OCI-LY3 (cell line): ENCODE measurements around the gene BAIAP2.

ENCODE experiments used
- H2AFZ ChIP-seq: fragments of 200-600, 300-600 bp; shearing (Covaris generic); 2 replicates; pipeline ENCODE4 v1.6.0; 2014; ENCODE audit warnings: antibody characterized with exemption, low read depth, low read length
- H3K27ac ChIP-seq: fragments of 200-600, 300-600 bp; sonication (generic); 2 replicates; pipeline ENCODE4 v1.5.1; 2014; ENCODE audit warnings: mild to moderate bottlenecking, low read length, moderate library complexity, mixed read lengths
- H3K27me3 ChIP-seq: fragments of 200-600, 300-600 bp; sonication (generic); 2 replicates; pipeline ENCODE4 v1.6.1; 2014; ENCODE audit warnings: low read depth, low read length, mixed read lengths
- H3K36me3 ChIP-seq: fragments of 200-600, 300-600 bp; sonication (generic); replicated peaks from 2 replicates; pipeline ENCODE3; 2014; ENCODE audit warnings: low read depth, low read length, mixed read lengths
- H3K4me1 ChIP-seq: fragments of 300-600, 200-600 bp; sonication (generic); 2 replicates; pipeline ENCODE4 v1.6.1; 2014; ENCODE audit warnings: low read length, mixed read lengths
- H3K4me2 ChIP-seq: fragments of 200-600, 300-600 bp; sonication (generic); 2 replicates; pipeline ENCODE4 v1.6.1; 2014; ENCODE audit warnings: low read length, mixed read lengths
- H3K4me3 ChIP-seq: fragments of 300-600, 200-600 bp; sonication (generic); 2 replicates; pipeline ENCODE4 v1.5.1; 2014; ENCODE audit warnings: antibody characterized with exemption, mild to moderate bottlenecking, low read length, moderate library complexity
- H3K79me2 ChIP-seq: fragments of 300-600, 200-600 bp; shearing (Covaris generic); 2 replicates; pipeline ENCODE4 v1.6.1; 2014; ENCODE audit warnings: mild to moderate bottlenecking, low read length, mixed read lengths
- H3K9ac ChIP-seq: fragments of 300-600, 200-600 bp; shearing (Covaris generic); 2 replicates; pipeline ENCODE4 v1.6.0; 2014; ENCODE audit warnings: mild to moderate bottlenecking, low read length, moderate library complexity
- H3K9me3 ChIP-seq: fragments of 200-600, 300-600 bp; shearing (Covaris generic); 2 replicates; pipeline ENCODE4 v1.6.1; 2014; ENCODE audit warnings: low read length, mixed read lengths; ENCODE audit not compliant: insufficient read depth
- H4K20me1 ChIP-seq: fragments of 200-600, 300-600 bp; sonication (generic); 2 replicates; pipeline ENCODE4 v1.6.1; 2016; ENCODE audit warnings: low read length, mixed read lengths; ENCODE audit not compliant: insufficient read depth
- EZH2phosphoT487 ChIP-seq: fragments of 200-600 bp; shearing (Covaris generic); IDR thresholded peaks from 2 replicates; pipeline ENCODE4 v1.6.1; 2018; ENCODE audit warnings: antibody characterized with exemption, mixed run types, low read depth
- TF ChIP-seq, protein P1 (sequence below): fragments of 200-600, 300-600 bp; sonication (generic); IDR thresholded peaks from 2 replicates; pipeline ENCODE4 v1.5.1; 2014; ENCODE audit warnings: antibody characterized with exemption, low read length, low read depth

Gene BAIAP2

GRCh38 chr17:81084680-81085419 is 49.9 kb downstream of the BAIAP2 start:
- Histone ChIP-seq H3K9ac (no peak overlapping the region), H3K79me2 (no peaks in the 10 kb centered on the region), H3K4me2 (no peak overlapping the region), H3K36me3 (no peaks in the 10 kb centered on the region), H3K27me3 (peaks cover 10% of the 10 kb centered on the region; the same call in 1 of the 2 replicates), H2AFZ (no peak overlapping the region), H3K27ac (no peak overlapping the region), H3K4me1 (no peaks in the 10 kb centered on the region), H3K9me3 (no peaks in the 10 kb centered on the region), H3K4me3 (no peak overlapping the region), H4K20me1 (no peaks in the 10 kb centered on the region)
- TF ChIP-seq, protein P1, sequence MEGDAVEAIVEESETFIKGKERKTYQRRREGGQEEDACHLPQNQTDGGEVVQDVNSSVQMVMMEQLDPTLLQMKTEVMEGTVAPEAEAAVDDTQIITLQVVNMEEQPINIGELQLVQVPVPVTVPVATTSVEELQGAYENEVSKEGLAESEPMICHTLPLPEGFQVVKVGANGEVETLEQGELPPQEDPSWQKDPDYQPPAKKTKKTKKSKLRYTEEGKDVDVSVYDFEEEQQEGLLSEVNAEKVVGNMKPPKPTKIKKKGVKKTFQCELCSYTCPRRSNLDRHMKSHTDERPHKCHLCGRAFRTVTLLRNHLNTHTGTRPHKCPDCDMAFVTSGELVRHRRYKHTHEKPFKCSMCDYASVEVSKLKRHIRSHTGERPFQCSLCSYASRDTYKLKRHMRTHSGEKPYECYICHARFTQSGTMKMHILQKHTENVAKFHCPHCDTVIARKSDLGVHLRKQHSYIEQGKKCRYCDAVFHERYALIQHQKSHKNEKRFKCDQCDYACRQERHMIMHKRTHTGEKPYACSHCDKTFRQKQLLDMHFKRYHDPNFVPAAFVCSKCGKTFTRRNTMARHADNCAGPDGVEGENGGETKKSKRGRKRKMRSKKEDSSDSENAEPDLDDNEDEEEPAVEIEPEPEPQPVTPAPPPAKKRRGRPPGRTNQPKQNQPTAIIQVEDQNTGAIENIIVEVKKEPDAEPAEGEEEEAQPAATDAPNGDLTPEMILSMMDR = no peak
- TF ChIP-seq EZH2phosphoT487 = no peak

GRCh38 chr17:81085420-81085911 is 50.5 kb downstream of the BAIAP2 start:
- Histone ChIP-seq H3K9ac (no peak overlapping the region), H3K79me2 (no peaks in the 10 kb centered on the region), H2AFZ (no peak overlapping the region), H3K27me3 (peaks cover 5% of the 10 kb centered on the region; the same call in 1 of the 2 replicates), H3K4me3 (no peak overlapping the region), H3K27ac (no peak overlapping the region), H3K4me1 (no peaks in the 10 kb centered on the region), H4K20me1 (no peaks in the 10 kb centered on the region), H3K4me2 (no peak overlapping the region), H3K36me3 (no peaks in the 10 kb centered on the region), H3K9me3 (no peaks in the 10 kb centered on the region)
- TF ChIP-seq EZH2phosphoT487 = no peak
- TF ChIP-seq, protein P1 = no peak

DNA sequence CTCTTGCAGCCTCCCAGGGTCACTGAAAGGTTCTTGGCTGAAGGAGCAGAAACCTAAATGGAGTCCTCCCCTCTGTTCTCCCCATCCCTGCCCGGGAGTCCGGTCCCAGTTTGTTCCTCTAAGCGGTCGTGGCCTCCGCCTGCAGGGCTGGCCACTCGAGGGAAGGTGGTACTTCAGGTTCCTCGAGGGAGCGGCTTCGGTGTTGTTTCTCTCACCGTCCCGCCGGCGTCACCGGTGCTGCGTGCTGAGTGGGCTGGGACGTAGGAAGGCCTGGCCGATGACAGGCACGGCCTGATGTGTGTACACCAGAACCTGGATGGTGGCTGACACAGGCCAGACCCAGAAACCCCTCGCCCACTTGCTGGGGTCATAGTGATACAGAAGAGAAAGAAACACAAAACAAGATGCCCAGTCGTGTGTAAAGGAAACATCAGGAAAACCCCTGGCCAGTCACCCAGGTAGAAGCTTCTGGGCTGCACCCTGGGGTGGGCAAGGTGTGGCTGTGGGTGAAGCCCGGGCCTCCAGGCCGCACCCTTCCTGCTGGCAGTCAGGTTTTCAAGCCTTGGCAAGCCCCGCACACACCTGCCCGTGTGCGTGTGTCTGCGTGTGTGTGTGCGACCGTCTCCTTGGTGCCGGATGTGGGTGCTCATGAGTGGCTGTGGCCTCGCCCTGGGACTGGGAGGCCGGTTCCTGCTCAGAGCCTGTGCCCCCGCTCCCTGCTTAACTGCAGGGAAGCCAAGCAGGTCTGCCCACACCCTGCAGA is 52.0 kb downstream of the BAIAP2 start:
- Histone ChIP-seq H2AFZ (no peak overlapping the region), H4K20me1 (no peaks in the 10 kb centered on the region), H3K4me1 (no peaks in the 10 kb centered on the region), H3K4me3 (no peak overlapping the region), H3K36me3 (no peaks in the 10 kb centered on the region), H3K27me3 (peaks cover 5% of the 10 kb centered on the region; the same call in 1 of the 2 replicates), H3K9me3 (no peaks in the 10 kb centered on the region), H3K4me2 (no peak overlapping the region), H3K79me2 (no peaks in the 10 kb centered on the region), H3K9ac (no peak overlapping the region), H3K27ac (no peak overlapping the region)
- TF ChIP-seq EZH2phosphoT487 = no peak
- TF ChIP-seq, protein P1 = no peak
